ENCODE data around the gene PPP1R12B. TPM values are rescaled to one million over a fixed set of nuclear protein-coding genes. Genes with fewer than 3 reads are reported as not detected.

PPP1R12B gene
- total RNA-seq, 1 donor from 2014 or later, result 7.2 TPM

DNA sequence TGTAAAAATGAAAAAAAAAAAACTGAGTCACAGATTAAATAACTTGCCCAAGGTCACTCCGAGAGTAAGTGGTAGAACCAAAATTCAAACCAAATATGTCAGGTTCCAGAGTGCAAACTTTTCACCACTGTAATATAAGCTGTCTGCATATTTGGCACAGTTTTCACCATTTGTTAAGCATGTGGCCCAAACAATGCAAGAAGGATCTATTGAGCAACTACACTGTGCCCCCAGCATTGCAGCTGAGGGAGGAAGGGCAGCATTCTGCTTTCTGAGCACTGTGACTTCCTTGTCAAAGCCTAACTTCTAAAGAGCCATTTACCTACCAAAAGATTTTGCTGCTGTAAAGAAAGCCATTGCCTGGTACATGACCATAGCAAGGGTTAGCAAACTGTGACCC, 228.3 kb downstream of the PPP1R12B start:
- Mint-ChIP-seq H3K9me3 (ENCODE audit: unreplicated experiment) (no peaks in the 10 kb centered on the region), H3K27ac (ENCODE audit: unreplicated experiment) (no peak overlapping the region), H3K4me3 (ENCODE audit: unreplicated experiment) (no peak overlapping the region), H3K4me1 (ENCODE audit: unreplicated experiment) (peaks cover 4% of the 10 kb centered on the region), H3K36me3 (ENCODE audit: low read depth, unreplicated experiment) (no peaks in the 10 kb centered on the region), H3K27me3 (ENCODE audit: unreplicated experiment) (peaks cover 3% of the 10 kb centered on the region)
- TF ChIP-seq, protein P1, sequence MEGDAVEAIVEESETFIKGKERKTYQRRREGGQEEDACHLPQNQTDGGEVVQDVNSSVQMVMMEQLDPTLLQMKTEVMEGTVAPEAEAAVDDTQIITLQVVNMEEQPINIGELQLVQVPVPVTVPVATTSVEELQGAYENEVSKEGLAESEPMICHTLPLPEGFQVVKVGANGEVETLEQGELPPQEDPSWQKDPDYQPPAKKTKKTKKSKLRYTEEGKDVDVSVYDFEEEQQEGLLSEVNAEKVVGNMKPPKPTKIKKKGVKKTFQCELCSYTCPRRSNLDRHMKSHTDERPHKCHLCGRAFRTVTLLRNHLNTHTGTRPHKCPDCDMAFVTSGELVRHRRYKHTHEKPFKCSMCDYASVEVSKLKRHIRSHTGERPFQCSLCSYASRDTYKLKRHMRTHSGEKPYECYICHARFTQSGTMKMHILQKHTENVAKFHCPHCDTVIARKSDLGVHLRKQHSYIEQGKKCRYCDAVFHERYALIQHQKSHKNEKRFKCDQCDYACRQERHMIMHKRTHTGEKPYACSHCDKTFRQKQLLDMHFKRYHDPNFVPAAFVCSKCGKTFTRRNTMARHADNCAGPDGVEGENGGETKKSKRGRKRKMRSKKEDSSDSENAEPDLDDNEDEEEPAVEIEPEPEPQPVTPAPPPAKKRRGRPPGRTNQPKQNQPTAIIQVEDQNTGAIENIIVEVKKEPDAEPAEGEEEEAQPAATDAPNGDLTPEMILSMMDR (IDR thresholded peaks at IDR 0.05; ENCODE audit: unreplicated experiment), result no peak
- DNase-seq (ENCODE audit: low spot score), result no peak

DNA sequence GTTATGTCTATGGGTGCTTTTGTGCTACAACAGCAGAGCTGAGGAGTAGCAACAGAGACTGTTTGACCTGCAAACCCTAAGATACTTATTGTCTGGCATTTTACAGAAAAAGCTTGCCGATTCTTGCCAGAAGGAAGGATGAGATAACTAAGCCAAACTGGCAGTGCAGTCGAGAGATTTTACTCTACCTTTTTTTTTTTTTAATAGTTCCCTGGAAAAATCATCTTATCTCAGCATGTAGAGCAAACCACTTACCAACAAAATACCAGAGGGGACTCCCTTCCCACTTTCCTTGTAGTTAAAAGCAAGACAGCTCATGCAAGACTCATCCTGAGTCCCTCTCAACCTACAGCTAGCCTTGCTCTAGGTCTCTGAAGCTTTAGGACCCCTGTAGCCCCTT, 228.9 kb downstream of the PPP1R12B start:
- H3K36me3 Mint-ChIP-seq (ENCODE audit: low read depth, unreplicated experiment), result no peaks in the 10 kb centered on the region
- DNase-seq (ENCODE audit: low spot score), result no peak
- no peak overlapping the region for H3K27ac Mint-ChIP-seq (ENCODE audit: unreplicated experiment)
- H3K9me3 Mint-ChIP-seq (ENCODE audit: unreplicated experiment), result no peaks in the 10 kb centered on the region
- no peak overlapping the region for H3K4me3 Mint-ChIP-seq (ENCODE audit: unreplicated experiment)
- peaks cover 4% of the 10 kb centered on the region for H3K4me1 Mint-ChIP-seq (ENCODE audit: unreplicated experiment)
- TF ChIP-seq, protein P1 (IDR thresholded peaks at IDR 0.05; ENCODE audit: unreplicated experiment), result no peak
- peaks cover 3% of the 10 kb centered on the region for H3K27me3 Mint-ChIP-seq (ENCODE audit: unreplicated experiment)

DNA sequence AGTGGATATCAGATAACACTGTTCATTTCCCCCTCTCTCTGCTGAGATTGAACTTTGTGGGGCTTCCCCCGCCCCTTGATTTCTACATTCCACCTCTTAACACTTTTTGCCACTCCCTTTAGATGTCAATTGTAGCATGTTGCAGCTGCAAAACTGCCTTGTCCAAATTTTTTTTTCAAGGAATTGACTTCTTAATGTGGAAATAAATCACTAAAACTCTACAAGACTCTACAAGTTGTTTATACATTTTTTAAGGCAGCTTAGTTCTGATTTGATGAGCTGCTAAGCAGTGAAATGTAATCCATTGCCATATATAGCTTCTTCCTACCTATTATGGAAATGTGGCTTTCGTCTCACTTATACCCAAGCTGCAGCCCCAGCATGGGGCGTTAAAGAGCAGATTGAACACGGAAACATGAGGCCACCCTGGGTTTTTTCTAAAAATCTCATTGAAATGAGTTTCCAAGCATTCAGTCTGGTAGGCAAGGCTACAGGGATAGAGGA, 229.6 kb downstream of the PPP1R12B start:
- no peaks in the 10 kb centered on the region for H3K9me3 Mint-ChIP-seq (ENCODE audit: unreplicated experiment)
- peaks cover 4% of the 10 kb centered on the region for H3K4me1 Mint-ChIP-seq (ENCODE audit: unreplicated experiment)
- TF ChIP-seq, protein P1 (IDR thresholded peaks at IDR 0.05; ENCODE audit: unreplicated experiment), result no peak
- no peak for DNase-seq (ENCODE audit: low spot score)
- peaks cover 3% of the 10 kb centered on the region for H3K27me3 Mint-ChIP-seq (ENCODE audit: unreplicated experiment)
- H3K27ac Mint-ChIP-seq (ENCODE audit: unreplicated experiment), result no peak overlapping the region
- H3K4me3 Mint-ChIP-seq (ENCODE audit: unreplicated experiment), result no peak overlapping the region
- H3K36me3 Mint-ChIP-seq (ENCODE audit: low read depth, unreplicated experiment), result no peaks in the 10 kb centered on the region

DNA sequence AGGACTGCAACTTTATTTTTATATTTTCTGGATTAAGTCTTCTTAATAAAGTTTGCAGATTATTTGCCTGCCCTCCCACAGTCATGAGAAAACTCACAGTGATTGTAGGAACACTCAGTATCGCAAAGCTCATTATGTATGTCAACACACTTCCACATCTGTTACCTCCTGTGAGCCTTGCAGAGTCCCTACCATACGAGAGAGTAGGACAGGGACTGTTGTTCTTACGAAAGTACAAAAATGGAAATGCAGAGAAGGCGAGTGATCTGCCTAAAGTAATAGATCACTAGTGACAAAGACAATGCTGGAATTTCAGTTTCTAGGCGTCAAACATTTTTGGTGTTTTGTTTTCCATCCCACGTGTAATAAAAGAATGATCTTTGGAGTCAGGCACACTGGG, 230.1 kb downstream of the PPP1R12B start:
- no peak overlapping the region for H3K4me3 Mint-ChIP-seq (ENCODE audit: unreplicated experiment)
- H3K4me1 Mint-ChIP-seq (ENCODE audit: unreplicated experiment), result peaks cover 4% of the 10 kb centered on the region
- no peaks in the 10 kb centered on the region for H3K9me3 Mint-ChIP-seq (ENCODE audit: unreplicated experiment)
- H3K36me3 Mint-ChIP-seq (ENCODE audit: low read depth, unreplicated experiment), result no peaks in the 10 kb centered on the region
- DNase-seq (ENCODE audit: low spot score), result no peak
- H3K27ac Mint-ChIP-seq (ENCODE audit: unreplicated experiment), result no peak overlapping the region
- TF ChIP-seq, protein P1 (IDR thresholded peaks at IDR 0.05; ENCODE audit: unreplicated experiment), result no peak
- H3K27me3 Mint-ChIP-seq (ENCODE audit: unreplicated experiment), result peaks cover 3% of the 10 kb centered on the region

DNA sequence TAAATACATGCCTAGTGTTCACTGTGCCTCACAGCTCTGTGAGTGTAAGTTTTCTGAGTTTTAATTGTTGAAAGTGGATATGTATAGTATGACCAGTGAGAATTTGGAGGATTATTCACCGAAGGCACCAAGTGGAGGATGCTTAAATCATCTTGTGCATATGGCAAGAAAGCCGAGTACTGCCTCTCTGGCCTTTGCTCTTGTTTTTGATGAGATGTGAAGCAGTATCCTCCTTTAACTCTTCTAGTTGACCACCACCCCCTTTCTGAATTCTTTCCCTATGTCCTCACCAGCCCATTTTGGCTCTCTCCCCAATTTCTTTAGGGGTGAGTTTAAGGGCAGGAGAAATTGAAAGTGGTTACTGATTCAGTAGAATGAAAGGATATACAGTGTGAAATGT, 231.3 kb downstream of the PPP1R12B start:
- H3K4me3 Mint-ChIP-seq (ENCODE audit: unreplicated experiment), result no peak overlapping the region
- H3K9me3 Mint-ChIP-seq (ENCODE audit: unreplicated experiment), result no peaks in the 10 kb centered on the region
- no peak for DNase-seq (ENCODE audit: low spot score)
- TF ChIP-seq, protein P1 (IDR thresholded peaks at IDR 0.05; ENCODE audit: unreplicated experiment), result no peak
- peaks cover 13% of the 10 kb centered on the region for H3K4me1 Mint-ChIP-seq (ENCODE audit: unreplicated experiment)
- H3K36me3 Mint-ChIP-seq (ENCODE audit: low read depth, unreplicated experiment), result no peaks in the 10 kb centered on the region
- H3K27ac Mint-ChIP-seq (ENCODE audit: unreplicated experiment), result no peak overlapping the region
- H3K27me3 Mint-ChIP-seq (ENCODE audit: unreplicated experiment), result peaks cover 2% of the 10 kb centered on the region
